WTC11 (cell line): ENCODE results near the gene GOLT1A. TPM values are rescaled to one million over a fixed set of nuclear protein-coding genes. Genes with fewer than 3 reads are reported as not detected.

ENCODE experiments used
- ATAC-seq: fragments of 200-7000 bp; cut with Tn5 transposase; 2 replicates; pipeline ENCODE4 v1.10.0; 2021; ENCODE audit warnings: mild to moderate bottlenecking, moderate library complexity
- CTCF ChIA-PET: fragments of 300-600 bp; sonication (Branson Sonifier 250); formaldehyde crosslinking; loops from one replicate; lab custom pipeline; 2021; ENCODE audit warnings: antibody characterized with exemption; lab: Charles Lee
- POLR2A ChIA-PET: fragments of 350-600 bp; sonication (Branson Sonifier 250); formaldehyde crosslinking; loops from one replicate; lab custom pipeline; 2021; ENCODE audit warnings: antibody characterized with exemption; lab: Charles Lee
- DNase-seq: peaks from one replicate; pipeline ENCODE4 v3.0.0; 2021; ENCODE audit warnings: low spot score
- H3K27ac Mint-ChIP-seq: 2 replicates; pipeline ENCODE4 v1.8.0; 2021; ENCODE audit warnings: mixed read lengths
- H3K27me3 Mint-ChIP-seq: 2 replicates; pipeline ENCODE4 v1.8.0; 2021; ENCODE audit warnings: low read depth, mild to moderate bottlenecking, moderate library complexity, mixed read lengths
- H3K36me3 Mint-ChIP-seq: 2 replicates; pipeline ENCODE4 v1.8.0; 2021; ENCODE audit warnings: mixed read lengths
- H3K4me1 Mint-ChIP-seq: 2 replicates; pipeline ENCODE4 v1.8.0; 2022; ENCODE audit warnings: mixed read lengths
- H3K4me3 Mint-ChIP-seq: 2 replicates; pipeline ENCODE4 v1.8.0; 2021; ENCODE audit warnings: mild to moderate bottlenecking, moderate library complexity, mixed read lengths
- H3K9me3 Mint-ChIP-seq: 2 replicates; pipeline ENCODE4 v1.8.0; 2021; ENCODE audit warnings: mixed read lengths
- JUN ChIP-seq: sonication (generic); formaldehyde crosslinking; IDR thresholded peaks from 2 replicates; pipeline ENCODE4 v1.8.0; 2023; ENCODE audit warnings: mild to moderate bottlenecking, missing genetic modification reagents
- NFATC4 ChIP-seq: fragments of 250-450 bp; sonication (Bioruptor Pico); IDR thresholded peaks from 2 replicates; pipeline ENCODE4 v1.9.0; 2021; ENCODE audit warnings: mild to moderate bottlenecking
- NFE2L1 ChIP-seq: sonication (generic); formaldehyde crosslinking; IDR thresholded peaks from 2 replicates; pipeline ENCODE4 v1.8.1; 2023; ENCODE audit warnings: missing genetic modification reagents
- OVOL2 ChIP-seq: fragments of 250-450 bp; sonication (Bioruptor Pico); IDR thresholded peaks from 2 replicates; pipeline ENCODE4 v1.9.0; 2021; ENCODE audit warnings: mild to moderate bottlenecking, borderline replicate concordance
- TEAD4 ChIP-seq: sonication (generic); formaldehyde crosslinking; IDR thresholded peaks from 2 replicates; pipeline ENCODE4 v1.8.0; 2022; ENCODE audit warnings: mild to moderate bottlenecking, missing genetic modification reagents
- ZNF138 ChIP-seq: sonication (generic); formaldehyde crosslinking; conservative IDR thresholded peaks from 2 replicates; pipeline ENCODE4 v1.8.1; 2022; ENCODE audit warnings: mild to moderate bottlenecking, moderate library complexity, missing genetic modification reagents
- ZNF219 ChIP-seq: sonication (generic); formaldehyde crosslinking; IDR thresholded peaks from 2 replicates; pipeline ENCODE4 v1.8.0; 2023; ENCODE audit warnings: missing genetic modification reagents, mild to moderate bottlenecking, borderline replicate concordance
- ZNF317 ChIP-seq: sonication (generic); formaldehyde crosslinking; IDR thresholded peaks from 2 replicates; pipeline ENCODE4 v1.8.1; 2023; ENCODE audit warnings: low read depth, mild to moderate bottlenecking, moderate library complexity, missing genetic modification reagents, borderline replicate concordance
- ZNF416 ChIP-seq: fragments of 250-450 bp; sonication (Bioruptor Pico); IDR thresholded peaks from 2 replicates; pipeline ENCODE4 v1.9.0; 2021; ENCODE audit warnings: mild to moderate bottlenecking, inconsistent platforms
- ZNF671 ChIP-seq: fragments of 250-450 bp; sonication (Bioruptor Pico); IDR thresholded peaks from 2 replicates; pipeline ENCODE4 v1.8.0; 2021; ENCODE audit warnings: mild to moderate bottlenecking
- total RNA-seq: library from RNA; stranded (reverse); gene quantifications from 3 replicates; pipeline ENCODE4 v1.2.3, GENCODE V29; 2021
- TF ChIP-seq, protein P1 (sequence below): fragments of 250-450 bp; sonication (Bioruptor Pico); IDR thresholded peaks from 2 replicates; pipeline ENCODE4 v1.9.0; 2021; ENCODE audit warnings: moderate library complexity, mild to moderate bottlenecking, inconsistent platforms, borderline replicate concordance
- TF ChIP-seq, protein P2 (sequence below): sonication (generic); formaldehyde crosslinking; IDR thresholded peaks from 2 replicates; pipeline ENCODE4 v1.8.1; 2023; ENCODE audit warnings: mild to moderate bottlenecking, moderate library complexity, missing genetic modification reagents
- TF ChIP-seq, protein P3 (sequence below): sonication (generic); formaldehyde crosslinking; IDR thresholded peaks from 2 replicates; pipeline ENCODE4 v1.8.1; 2022; ENCODE audit warnings: low read depth, mild to moderate bottlenecking, moderate library complexity, missing genetic modification reagents, borderline replicate concordance
- TF ChIP-seq, protein P4 (sequence below): fragments of 200-600 bp; IDR thresholded peaks from 2 replicates; pipeline ENCODE4 v1.8.0; 2022; ENCODE audit warnings: antibody characterized with exemption
- TF ChIP-seq, protein P5 (sequence below): sonication (generic); formaldehyde crosslinking; IDR thresholded peaks from 2 replicates; pipeline ENCODE4 v1.8.0; 2023; ENCODE audit warnings: missing genetic modification reagents
- TF ChIP-seq, protein P6 (sequence below): sonication (generic); formaldehyde crosslinking; IDR thresholded peaks from 2 replicates; pipeline ENCODE4 v1.8.1; 2022; ENCODE audit warnings: mild to moderate bottlenecking, moderate library complexity, missing genetic modification reagents

Gene GOLT1A
- total RNA-seq, 1 experiment from 2014 or later, result 6.5 TPM

DNA sequence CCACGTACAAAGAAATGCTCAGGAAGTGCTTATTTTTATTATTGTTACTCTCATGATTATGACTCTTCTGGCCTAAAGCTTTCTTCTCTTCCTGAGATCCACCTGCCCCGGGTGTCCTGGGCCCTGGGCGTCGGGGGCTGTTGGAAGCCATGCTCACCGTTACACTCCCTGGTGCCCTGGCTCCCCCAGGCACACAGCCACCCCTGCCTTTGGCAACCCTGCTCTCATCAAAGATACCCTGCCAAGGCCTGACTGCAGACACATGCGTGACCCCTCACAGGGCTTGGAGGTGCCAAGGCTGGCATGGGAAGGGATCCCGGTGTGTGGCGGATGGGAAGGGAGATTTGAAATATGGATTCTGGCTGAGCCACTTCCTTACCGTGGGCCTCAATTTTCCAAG is 14.2 kb downstream of the GOLT1A start:
- ATAC-seq, result no peak
- H3K27me3 Mint-ChIP-seq, result peaks cover 2% of the 10 kb centered on the region; the same call in 1 of the 2 replicates
- ChIA-PET CTCF (interaction anchor here (0.7 to 4.4 kb wide), 5 partner anchors 7 to 63 kb away, joined by 4 to 59 read pairs (median 12); partner anchors contain the start of gene GOLT1A), POLR2A (no interaction called here)
- peaks cover 12% of the 10 kb centered on the region for H3K4me1 Mint-ChIP-seq
- H3K27ac Mint-ChIP-seq, result no peak overlapping the region
- H3K4me3 Mint-ChIP-seq, result no peak overlapping the region
- H3K36me3 Mint-ChIP-seq, result no peaks in the 10 kb centered on the region
- H3K9me3 Mint-ChIP-seq, result peaks cover 6% of the 10 kb centered on the region; the same call in 1 of the 2 replicates
- no peak for DNase-seq
- TF ChIP-seq NFE2L1 (CRISPR knock-in tag), result no peak

DNA sequence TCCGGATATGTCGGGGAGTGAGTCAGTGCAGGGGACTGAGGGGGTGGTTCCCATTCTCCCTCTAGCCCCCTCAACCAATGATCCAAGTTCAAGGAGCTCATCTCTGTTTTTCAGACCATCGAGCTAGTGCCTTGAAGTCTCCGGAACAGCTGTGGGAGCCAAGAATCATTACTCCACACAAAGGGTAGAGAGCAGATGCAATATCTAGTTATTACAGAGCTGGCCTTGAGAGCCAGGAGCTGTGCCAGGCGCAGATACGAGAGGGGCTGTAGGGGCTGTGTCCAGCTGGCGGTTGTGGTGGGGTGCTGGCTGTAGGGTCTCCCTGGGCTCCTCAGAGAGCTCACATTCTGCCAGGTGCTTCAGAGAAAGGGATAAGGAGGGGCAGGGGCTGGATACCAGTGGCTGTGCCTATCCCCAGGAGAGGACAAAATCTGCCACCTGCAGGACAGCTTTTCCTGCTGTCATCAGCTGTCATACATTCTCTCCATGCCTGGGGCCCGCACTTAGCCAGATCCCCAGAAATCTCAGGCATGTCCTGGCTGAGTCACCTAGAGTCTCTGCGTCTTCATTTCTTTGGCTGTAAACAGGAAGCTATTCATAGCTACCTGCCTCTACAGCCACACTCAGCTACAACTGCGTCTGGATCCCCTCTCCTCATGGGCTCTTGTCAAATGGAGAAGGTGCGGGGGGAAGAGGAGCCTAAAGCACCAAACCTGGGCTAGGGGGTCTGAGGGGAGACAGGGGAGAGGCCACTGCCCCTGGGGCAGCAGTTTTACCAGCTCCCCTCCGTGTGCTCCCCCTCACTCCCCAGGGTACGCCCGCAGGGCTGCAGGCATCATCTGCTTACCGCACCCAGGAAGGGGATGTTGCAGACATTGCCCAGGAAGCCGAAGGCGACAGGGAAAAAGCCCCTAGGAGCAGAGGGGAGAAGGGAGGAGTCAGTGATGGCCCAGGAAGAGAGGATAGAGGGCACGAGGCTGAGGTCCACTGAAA is 15.1 kb downstream of the GOLT1A start:
- ATAC-seq, result peak; percentile 48
- no peaks in the 10 kb centered on the region for H3K36me3 Mint-ChIP-seq
- H3K4me3 Mint-ChIP-seq, result no peak overlapping the region
- ChIA-PET POLR2A (interaction anchor here (0.5 to 1.6 kb wide), 4 partner anchors 36 to 294 kb away, joined by 3 to 5 read pairs (median 3); no protein-coding TSS in a partner anchor), CTCF (interaction anchor here (0.7 to 4.4 kb wide), 20 partner anchors 8 to 328 kb away, joined by 3 to 59 read pairs (median 4); partner anchors contain the start of genes ETNK2, GOLT1A and REN)
- H3K9me3 Mint-ChIP-seq, result peaks cover 6% of the 10 kb centered on the region; the same call in 1 of the 2 replicates
- peaks cover 4% of the 10 kb centered on the region for H3K27me3 Mint-ChIP-seq
- TF ChIP-seq OVOL2 (CRISPR knock-in tag) (no peak), ZNF219 (CRISPR knock-in tag) (no peak), ZNF671 (CRISPR knock-in tag) (no peak), NFATC4 (CRISPR knock-in tag) (no peak)
- TF ChIP-seq, protein P1, sequence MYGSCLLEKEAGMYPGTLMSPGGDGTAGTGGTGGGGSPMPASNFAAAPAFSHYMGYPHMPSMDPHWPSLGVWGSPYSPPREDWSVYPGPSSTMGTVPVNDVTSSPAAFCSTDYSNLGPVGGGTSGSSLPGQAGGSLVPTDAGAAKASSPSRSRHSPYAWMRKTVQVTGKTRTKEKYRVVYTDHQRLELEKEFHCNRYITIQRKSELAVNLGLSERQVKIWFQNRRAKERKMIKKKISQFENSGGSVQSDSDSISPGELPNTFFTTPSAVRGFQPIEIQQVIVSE, result no peak
- TF ChIP-seq, protein P2, sequence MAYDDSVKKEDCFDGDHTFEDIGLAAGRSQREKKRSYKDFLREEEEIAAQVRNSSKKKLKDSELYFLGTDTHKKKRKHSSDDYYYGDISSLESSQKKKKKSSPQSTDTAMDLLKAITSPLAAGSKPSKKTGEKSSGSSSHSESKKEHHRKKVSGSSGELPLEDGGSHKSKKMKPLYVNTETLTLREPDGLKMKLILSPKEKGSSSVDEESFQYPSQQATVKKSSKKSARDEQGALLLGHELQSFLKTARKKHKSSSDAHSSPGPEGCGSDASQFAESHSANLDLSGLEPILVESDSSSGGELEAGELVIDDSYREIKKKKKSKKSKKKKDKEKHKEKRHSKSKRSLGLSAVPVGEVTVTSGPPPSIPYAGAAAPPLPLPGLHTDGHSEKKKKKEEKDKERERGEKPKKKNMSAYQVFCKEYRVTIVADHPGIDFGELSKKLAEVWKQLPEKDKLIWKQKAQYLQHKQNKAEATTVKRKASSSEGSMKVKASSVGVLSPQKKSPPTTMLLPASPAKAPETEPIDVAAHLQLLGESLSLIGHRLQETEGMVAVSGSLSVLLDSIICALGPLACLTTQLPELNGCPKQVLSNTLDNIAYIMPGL (CRISPR knock-in tag), result no peak
- TF ChIP-seq, protein P3, sequence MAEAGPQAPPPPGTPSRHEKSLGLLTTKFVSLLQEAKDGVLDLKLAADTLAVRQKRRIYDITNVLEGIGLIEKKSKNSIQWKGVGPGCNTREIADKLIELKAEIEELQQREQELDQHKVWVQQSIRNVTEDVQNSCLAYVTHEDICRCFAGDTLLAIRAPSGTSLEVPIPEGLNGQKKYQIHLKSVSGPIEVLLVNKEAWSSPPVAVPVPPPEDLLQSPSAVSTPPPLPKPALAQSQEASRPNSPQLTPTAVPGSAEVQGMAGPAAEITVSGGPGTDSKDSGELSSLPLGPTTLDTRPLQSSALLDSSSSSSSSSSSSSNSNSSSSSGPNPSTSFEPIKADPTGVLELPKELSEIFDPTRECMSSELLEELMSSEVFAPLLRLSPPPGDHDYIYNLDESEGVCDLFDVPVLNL (CRISPR knock-in tag), result no peak
- TF ChIP-seq, protein P4, sequence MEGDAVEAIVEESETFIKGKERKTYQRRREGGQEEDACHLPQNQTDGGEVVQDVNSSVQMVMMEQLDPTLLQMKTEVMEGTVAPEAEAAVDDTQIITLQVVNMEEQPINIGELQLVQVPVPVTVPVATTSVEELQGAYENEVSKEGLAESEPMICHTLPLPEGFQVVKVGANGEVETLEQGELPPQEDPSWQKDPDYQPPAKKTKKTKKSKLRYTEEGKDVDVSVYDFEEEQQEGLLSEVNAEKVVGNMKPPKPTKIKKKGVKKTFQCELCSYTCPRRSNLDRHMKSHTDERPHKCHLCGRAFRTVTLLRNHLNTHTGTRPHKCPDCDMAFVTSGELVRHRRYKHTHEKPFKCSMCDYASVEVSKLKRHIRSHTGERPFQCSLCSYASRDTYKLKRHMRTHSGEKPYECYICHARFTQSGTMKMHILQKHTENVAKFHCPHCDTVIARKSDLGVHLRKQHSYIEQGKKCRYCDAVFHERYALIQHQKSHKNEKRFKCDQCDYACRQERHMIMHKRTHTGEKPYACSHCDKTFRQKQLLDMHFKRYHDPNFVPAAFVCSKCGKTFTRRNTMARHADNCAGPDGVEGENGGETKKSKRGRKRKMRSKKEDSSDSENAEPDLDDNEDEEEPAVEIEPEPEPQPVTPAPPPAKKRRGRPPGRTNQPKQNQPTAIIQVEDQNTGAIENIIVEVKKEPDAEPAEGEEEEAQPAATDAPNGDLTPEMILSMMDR, result no peak
- no peak overlapping the region; the same call in 1 of the 2 replicates for H3K27ac Mint-ChIP-seq
- peaks cover 12% of the 10 kb centered on the region for H3K4me1 Mint-ChIP-seq
- no peak for DNase-seq

DNA sequence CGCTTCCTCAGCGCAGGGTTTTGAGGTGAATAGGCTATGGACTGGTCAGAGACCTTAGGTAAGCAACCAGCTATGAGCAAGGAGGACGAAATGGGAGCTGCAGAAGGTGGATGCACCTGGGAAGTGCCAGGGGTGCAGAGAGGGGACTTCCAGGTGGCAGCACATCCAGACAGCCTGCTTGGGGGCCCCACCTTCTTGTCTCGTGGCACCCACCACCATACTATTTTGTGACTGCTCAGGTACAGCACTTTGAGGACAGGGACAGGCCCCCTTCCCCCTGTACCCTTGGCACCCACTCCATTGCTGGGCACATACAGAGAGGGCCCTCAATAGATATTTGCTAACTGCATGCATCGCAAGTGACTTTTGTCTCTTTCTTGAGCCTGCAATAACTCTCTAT is 16.7 kb downstream of the GOLT1A start:
- POLR2A ChIA-PET, result no interaction called here
- CTCF ChIA-PET, result interaction anchor here (1.0 to 4.4 kb wide), 4 partner anchors 10 to 202 kb away, joined by 3 to 59 read pairs (median 34); partner anchors contain the start of gene GOLT1A
- Mint-ChIP-seq H3K4me3 (no peak overlapping the region), H3K27me3 (peaks cover 20% of the 10 kb centered on the region), H3K27ac (no peak overlapping the region), H3K4me1 (peaks cover 12% of the 10 kb centered on the region)
- no peak for DNase-seq
- TF ChIP-seq ZNF138 (CRISPR knock-in tag), result no peak
- TF ChIP-seq ZNF317 (CRISPR knock-in tag), result no peak
- TF ChIP-seq, protein P5, sequence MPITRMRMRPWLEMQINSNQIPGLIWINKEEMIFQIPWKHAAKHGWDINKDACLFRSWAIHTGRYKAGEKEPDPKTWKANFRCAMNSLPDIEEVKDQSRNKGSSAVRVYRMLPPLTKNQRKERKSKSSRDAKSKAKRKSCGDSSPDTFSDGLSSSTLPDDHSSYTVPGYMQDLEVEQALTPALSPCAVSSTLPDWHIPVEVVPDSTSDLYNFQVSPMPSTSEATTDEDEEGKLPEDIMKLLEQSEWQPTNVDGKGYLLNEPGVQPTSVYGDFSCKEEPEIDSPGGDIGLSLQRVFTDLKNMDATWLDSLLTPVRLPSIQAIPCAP (CRISPR knock-in tag), result no peak
- TF ChIP-seq TEAD4 (CRISPR knock-in tag), result no peak
- no peak for TF ChIP-seq JUN (CRISPR knock-in tag)
- TF ChIP-seq, protein P6, sequence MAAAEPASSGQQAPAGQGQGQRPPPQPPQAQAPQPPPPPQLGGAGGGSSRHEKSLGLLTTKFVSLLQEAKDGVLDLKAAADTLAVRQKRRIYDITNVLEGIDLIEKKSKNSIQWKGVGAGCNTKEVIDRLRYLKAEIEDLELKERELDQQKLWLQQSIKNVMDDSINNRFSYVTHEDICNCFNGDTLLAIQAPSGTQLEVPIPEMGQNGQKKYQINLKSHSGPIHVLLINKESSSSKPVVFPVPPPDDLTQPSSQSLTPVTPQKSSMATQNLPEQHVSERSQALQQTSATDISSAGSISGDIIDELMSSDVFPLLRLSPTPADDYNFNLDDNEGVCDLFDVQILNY (CRISPR knock-in tag), result no peak
- TF ChIP-seq, protein P2 (CRISPR knock-in tag), result no peak
- no peak for TF ChIP-seq ZNF416 (CRISPR knock-in tag)
- TF ChIP-seq, all 79 proteins: peak for 0
- peaks cover 6% of the 10 kb centered on the region; the same call in 1 of the 2 replicates for H3K9me3 Mint-ChIP-seq
- H3K36me3 Mint-ChIP-seq, result no peaks in the 10 kb centered on the region
- no peak for ATAC-seq
